Measurements from ENCODE around the gene SGK1. TPM values are rescaled to one million over a fixed set of nuclear protein-coding genes. Genes with fewer than 3 reads are reported as not detected.
"Not testable (repeated sequence)": the region's sequence is repeated elsewhere in the genome, so short reads cannot be mapped to it uniquely, and the experiment has no call there.

SGK1 gene
- total RNA-seq, 2 experiments from 2014 or later = 39.7 to 41.0 TPM

DNA sequence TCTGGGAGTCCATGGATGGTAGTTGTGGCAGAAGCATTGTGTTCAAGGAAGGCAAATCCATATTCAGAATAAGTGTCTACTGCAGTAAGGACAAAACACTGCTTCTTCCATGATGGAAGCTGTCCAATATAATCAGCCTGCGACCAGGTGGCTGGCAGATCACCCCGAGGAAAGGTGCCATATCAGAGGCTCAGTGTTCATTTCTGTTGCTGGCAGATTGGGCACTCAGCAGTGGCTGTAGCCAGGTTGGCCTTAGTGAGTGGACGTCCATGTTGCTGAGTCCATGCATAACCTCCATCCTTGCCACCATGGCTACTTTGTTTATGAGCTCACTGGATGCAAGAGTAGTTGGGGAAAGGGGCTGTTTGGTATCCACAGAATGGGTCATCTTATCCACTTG, 130.2 kb downstream of the SGK1 start:
- no peaks in the 10 kb centered on the region for H3K36me3 Mint-ChIP-seq
- H3K9me3 Mint-ChIP-seq = no peaks in the 10 kb centered on the region
- no peak overlapping the region for H3K27ac Mint-ChIP-seq
- H3K27me3 Mint-ChIP-seq = no peaks in the 10 kb centered on the region
- H3K4me3 Mint-ChIP-seq = no peak overlapping the region
- no peaks in the 10 kb centered on the region for H3K4me1 Mint-ChIP-seq (ENCODE audit: low read depth)
- POLR2A ChIA-PET = no interaction called here
- intact Hi-C loops (cut with micrococcal nuclease) = no loop called here
- DNase-seq = no peak
- CTCF ChIA-PET = interaction anchor here (0.8 kb wide), 1 partner anchor 9 kb away, joined by 3 read pairs; no protein-coding TSS in a partner anchor

DNA sequence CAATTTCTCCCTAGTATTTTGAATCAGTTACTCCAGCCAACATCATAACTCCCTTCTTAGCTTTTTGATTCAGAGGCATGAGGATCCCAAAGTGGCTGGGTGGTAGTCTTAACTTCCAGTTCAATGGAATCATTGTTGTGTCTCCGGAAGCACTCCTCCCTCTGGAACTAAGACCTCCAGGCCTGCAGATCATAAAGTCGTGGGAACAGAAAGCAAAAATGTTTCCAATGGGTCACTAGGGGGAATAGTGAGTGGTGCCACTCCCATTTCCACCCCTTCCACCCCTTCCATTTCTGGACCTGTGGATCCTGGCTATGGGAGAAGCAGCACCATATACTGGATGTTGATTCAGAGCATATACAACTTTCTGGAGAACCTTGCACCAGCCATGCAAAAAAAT, 130.8 kb downstream of the SGK1 start:
- Mint-ChIP-seq H3K27me3 (no peaks in the 10 kb centered on the region), H3K4me1 (ENCODE audit: low read depth) (no peaks in the 10 kb centered on the region), H3K4me3 (no peak overlapping the region), H3K36me3 (no peaks in the 10 kb centered on the region), H3K27ac (no peak overlapping the region), H3K9me3 (no peaks in the 10 kb centered on the region)
- no peak for DNase-seq
- POLR2A ChIA-PET = no interaction called here
- CTCF ChIA-PET = interaction anchor here (0.8 to 1.1 kb wide), 2 partner anchors 9 kb away, joined by 3 read pairs; no protein-coding TSS in a partner anchor
- intact Hi-C loops (cut with micrococcal nuclease) = no loop called here

DNA sequence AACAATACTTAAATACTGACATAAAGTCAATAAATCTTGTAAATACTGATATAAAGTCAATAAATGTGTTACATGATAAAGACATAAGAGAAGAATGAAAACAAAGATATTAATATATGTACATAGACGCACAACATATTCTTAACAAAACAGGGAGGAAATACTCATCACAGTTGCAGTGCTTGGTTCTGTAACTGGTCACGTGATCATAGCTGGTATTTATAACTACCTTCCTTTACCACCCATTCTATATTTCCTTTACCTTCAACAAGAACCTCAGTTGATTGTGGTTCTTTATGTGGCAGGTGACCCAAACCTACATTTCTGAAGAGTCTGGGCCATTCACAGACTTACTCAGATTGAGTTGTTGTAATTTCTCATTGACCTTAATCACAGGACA, 131.6 kb downstream of the SGK1 start:
- ChIA-PET CTCF (interaction anchor here (1.1 kb wide), 1 partner anchor 8 kb away, joined by 3 read pairs; no protein-coding TSS in a partner anchor), POLR2A (no interaction called here)
- no peaks in the 10 kb centered on the region for H3K4me1 Mint-ChIP-seq (ENCODE audit: low read depth)
- no peaks in the 10 kb centered on the region for H3K36me3 Mint-ChIP-seq
- H3K9me3 Mint-ChIP-seq = no peaks in the 10 kb centered on the region
- intact Hi-C loops (cut with micrococcal nuclease) = no loop called here
- H3K27me3 Mint-ChIP-seq = no peaks in the 10 kb centered on the region
- H3K4me3 Mint-ChIP-seq = no peak overlapping the region
- H3K27ac Mint-ChIP-seq = no peak overlapping the region
- DNase-seq = no peak

DNA sequence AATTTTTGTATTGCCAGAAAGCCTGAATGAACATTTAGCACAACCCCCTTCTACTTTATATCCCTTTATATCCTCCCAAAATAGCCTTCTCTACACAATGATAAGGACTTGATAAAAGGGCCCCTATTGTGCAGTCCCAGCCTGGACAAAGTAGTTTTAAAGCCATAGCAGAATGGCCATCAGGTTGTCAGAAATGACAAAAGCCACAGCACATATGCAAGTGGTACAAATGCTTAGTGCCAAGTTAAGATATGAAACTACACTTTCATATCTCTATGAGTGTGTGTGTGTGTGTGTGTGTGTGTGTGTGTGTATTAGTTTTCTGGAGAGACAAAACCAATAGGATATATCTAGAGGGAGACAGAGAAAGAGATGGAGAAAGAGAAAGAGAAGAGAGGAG, 132.6 kb downstream of the SGK1 start:
- Mint-ChIP-seq H3K27me3 (no peaks in the 10 kb centered on the region), H3K4me3 (no peak overlapping the region), H3K4me1 (ENCODE audit: low read depth) (no peaks in the 10 kb centered on the region), H3K36me3 (no peaks in the 10 kb centered on the region), H3K9me3 (no peaks in the 10 kb centered on the region), H3K27ac (no peak overlapping the region)
- ChIA-PET CTCF (no interaction called here), POLR2A (no interaction called here)
- intact Hi-C loops (cut with micrococcal nuclease) = no loop called here
- DNase-seq = no peak

DNA sequence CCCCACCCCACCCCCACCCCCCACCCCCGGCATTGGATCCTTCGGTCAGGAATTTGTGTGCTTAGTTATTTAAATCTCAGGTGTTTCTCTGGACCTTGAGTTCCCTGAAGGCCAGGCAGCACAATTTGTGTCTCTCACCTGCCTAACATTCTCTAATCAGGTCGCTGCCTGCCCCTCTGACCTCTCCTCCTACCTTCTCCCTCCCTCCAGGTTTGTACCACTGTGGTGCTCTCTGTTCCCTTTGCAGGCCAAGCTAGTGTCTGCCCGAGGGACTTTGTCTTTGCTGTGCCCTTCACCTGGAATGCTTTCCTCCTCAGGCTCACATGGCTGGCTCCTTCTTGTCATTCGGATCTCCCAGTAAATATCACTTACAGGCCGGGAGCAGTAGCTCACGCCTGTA, 134.1 kb downstream of the SGK1 start:
- CTCF ChIA-PET = no interaction called here
- H3K4me3 Mint-ChIP-seq = no peak overlapping the region
- no peaks in the 10 kb centered on the region for H3K36me3 Mint-ChIP-seq

DNA sequence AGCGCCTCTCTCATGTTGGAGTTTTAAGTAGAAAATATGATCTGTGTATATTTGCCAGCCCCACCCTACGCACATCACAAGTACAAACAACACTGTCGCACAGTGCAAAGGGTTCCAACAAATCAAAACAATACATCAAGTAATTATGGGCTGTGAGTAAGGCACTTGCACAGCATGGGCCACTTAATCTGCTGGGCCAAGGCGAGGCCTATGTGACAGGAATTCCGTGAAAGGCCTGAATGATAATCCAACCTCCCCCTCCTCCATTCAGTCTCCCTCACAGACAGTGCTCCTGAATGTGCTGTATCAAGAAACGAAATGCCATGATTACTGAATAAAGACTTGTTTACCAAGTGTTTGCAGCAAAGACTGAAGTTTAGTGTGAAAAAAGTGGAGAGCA, 135.4 kb downstream of the SGK1 start:
- POLR2A ChIA-PET = no interaction called here
- CTCF ChIA-PET = interaction anchor here (1.1 kb wide), 1 partner anchor 458 kb away, joined by 3 read pairs; no protein-coding TSS in a partner anchor
- no peaks in the 10 kb centered on the region for H3K27me3 Mint-ChIP-seq

More for the DNA sequence above, 134.1 kb downstream of the SGK1 start:
- no peak for DNase-seq
- POLR2A ChIA-PET = no interaction called here
- intact Hi-C loops (cut with micrococcal nuclease) = no loop called here
- no peaks in the 10 kb centered on the region for H3K9me3 Mint-ChIP-seq
- no peaks in the 10 kb centered on the region for H3K4me1 Mint-ChIP-seq (ENCODE audit: low read depth)
- H3K27me3 Mint-ChIP-seq = no peaks in the 10 kb centered on the region
- H3K27ac Mint-ChIP-seq = no peak overlapping the region

DNA sequence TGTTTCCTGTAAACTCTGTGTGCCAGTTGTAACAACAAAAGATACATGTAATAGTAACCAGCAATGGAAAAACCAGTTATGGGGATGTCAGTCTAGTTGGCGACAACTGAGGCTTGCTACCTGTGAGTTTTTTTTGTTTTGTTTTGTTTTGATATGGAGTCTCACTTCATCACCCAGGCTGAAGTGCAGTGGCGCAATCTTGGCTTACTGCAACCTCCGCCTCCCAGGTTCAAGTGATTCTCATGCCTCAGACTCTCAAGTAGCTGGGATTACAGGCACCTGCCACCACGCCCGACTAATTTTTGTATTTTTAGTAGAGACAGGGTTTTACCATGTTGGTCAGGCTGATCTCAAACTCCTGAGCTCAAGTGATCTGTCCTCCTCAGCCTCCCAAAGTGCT, 136.2 kb downstream of the SGK1 start:
- H3K27ac Mint-ChIP-seq; intact Hi-C loops (cut with micrococcal nuclease); H3K9me3 Mint-ChIP-seq; H3K4me3 Mint-ChIP-seq; H3K36me3 Mint-ChIP-seq; DNase-seq; POLR2A ChIA-PET; H3K27me3 Mint-ChIP-seq: not testable (repeated sequence)
- H3K4me1 Mint-ChIP-seq (ENCODE audit: low read depth) = peaks cover 11% of the 10 kb centered on the region
- CTCF ChIA-PET = interaction anchor here (1.1 kb wide), 1 partner anchor 459 kb away, joined by 3 read pairs; no protein-coding TSS in a partner anchor

More for the DNA sequence above, 135.4 kb downstream of the SGK1 start:
- peaks cover 6% of the 10 kb centered on the region for H3K4me1 Mint-ChIP-seq (ENCODE audit: low read depth)
- H3K9me3 Mint-ChIP-seq = no peaks in the 10 kb centered on the region
- no peaks in the 10 kb centered on the region for H3K36me3 Mint-ChIP-seq
- H3K4me3 Mint-ChIP-seq = no peak overlapping the region
- no peak for DNase-seq
- H3K27ac Mint-ChIP-seq = no peak overlapping the region
- intact Hi-C loops (cut with micrococcal nuclease) = no loop called here

DNA sequence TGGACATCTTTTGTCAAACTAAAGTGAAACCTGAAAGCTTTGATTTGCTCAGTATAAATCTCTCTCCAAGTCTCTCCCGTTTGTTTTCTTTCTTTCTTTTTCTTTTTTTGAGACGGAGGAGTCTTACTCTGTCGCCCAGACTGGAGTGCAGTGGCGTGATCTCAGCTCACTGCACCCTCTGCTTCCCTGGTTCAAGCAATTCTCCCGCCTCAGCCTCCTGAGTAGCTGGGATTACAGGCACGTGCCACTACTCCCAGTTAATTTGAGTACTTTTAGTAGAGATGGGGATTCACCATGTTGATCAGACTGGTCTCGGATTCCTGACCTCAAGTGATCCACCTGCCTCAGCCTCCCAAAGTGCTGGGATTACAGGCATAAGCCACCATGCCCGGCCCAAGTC, 136.7 kb downstream of the SGK1 start:
- DNase-seq; H3K9me3 Mint-ChIP-seq; H3K4me3 Mint-ChIP-seq; H3K36me3 Mint-ChIP-seq; intact Hi-C loops (cut with micrococcal nuclease); POLR2A ChIA-PET; H3K27me3 Mint-ChIP-seq; H3K27ac Mint-ChIP-seq: not testable (repeated sequence)
- CTCF ChIA-PET = interaction anchor here (1.0 to 1.1 kb wide), 2 partner anchors 459 to 759 kb away, joined by 3 read pairs; no protein-coding TSS in a partner anchor
- H3K4me1 Mint-ChIP-seq (ENCODE audit: low read depth) = peaks cover 14% of the 10 kb centered on the region

DNA sequence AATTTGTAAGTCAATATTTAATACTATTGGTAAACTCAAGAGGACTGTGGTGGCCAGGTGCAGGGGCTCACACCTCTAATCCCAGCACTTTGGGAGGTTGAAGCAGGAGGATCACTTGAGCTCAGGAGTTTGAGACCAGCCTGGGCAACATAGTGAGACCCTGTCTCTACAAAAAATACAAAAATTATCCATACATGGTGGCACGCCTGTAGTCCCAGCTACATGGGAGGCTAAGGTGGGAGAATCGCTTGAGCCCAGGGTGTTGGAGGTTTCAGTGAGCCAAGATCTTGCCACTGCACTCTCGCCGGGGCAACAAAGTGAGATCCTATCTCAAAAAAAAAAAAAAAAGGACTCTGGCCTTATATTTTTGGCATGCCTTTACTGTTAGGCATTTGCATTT, 137.4 kb downstream of the SGK1 start:
- POLR2A ChIA-PET; intact Hi-C loops (cut with micrococcal nuclease); H3K4me3 Mint-ChIP-seq; H3K9me3 Mint-ChIP-seq; H3K27ac Mint-ChIP-seq; H3K36me3 Mint-ChIP-seq; H3K27me3 Mint-ChIP-seq; DNase-seq: not testable (repeated sequence)
- peaks cover 21% of the 10 kb centered on the region for H3K4me1 Mint-ChIP-seq (ENCODE audit: low read depth)
- CTCF ChIA-PET = interaction anchor here (1.0 to 5.3 kb wide), 2 partner anchors 460 to 760 kb away, joined by 3 to 63 read pairs; no protein-coding TSS in a partner anchor

DNA sequence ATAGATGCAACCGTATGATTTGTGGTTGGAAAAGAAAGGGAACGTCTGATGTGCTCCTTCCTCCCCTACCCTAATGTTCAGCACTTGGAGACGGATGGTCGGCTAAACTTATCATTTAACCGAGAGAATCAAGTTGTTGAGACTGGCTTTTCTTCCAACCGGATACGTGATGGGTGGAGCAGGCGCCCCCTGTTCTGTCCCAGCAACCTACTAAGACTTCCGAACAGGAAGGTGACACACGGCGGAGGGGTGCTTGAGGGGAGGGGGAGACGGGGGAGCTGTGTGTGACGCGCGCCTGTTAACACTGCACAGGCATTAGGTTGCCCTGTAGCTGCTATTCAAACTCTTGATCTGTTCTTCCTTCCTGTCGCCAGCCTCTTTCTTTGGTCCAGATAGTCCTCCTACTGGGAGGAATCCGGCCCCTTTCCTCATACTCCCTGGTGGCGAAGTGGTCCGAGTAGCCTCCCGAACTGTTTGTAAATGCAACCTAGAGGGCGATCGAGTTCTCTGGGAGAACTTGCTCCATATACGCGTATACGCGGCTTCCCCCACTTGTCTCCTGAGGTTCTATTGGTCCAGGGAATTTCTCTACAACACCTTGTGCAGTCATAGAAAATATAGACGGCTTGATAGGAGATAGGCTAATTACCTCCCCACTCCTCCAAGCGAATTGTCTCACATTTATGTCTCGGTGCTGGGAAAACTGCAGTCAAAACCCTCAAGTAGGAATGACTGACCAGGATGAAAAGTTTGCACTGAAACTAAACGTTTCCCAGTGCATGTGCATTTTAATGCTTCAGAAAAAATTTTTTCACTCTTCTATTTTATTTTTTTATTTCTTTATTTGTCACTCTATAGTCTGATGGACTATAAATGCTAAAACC, 139.5 kb downstream of the SGK1 start:
- peak overlapping the region; percentile 88 for H3K27ac Mint-ChIP-seq
- peaks cover 27% of the 10 kb centered on the region for H3K4me1 Mint-ChIP-seq (ENCODE audit: low read depth)
- H3K4me3 Mint-ChIP-seq = peak overlapping the region; percentile 80
- ChIA-PET POLR2A (interaction anchor here (1.0 to 1.5 kb wide), 5 partner anchors 11 to 258 kb away, joined by 3 to 8 read pairs (median 4); no protein-coding TSS in a partner anchor), CTCF (interaction anchor here (0.6 to 5.3 kb wide), 34 partner anchors 8 to 762 kb away, joined by 3 to 63 read pairs (median 4); partner anchors contain the start of gene SGK1)
- H3K9me3 Mint-ChIP-seq = no peaks in the 10 kb centered on the region
- no peaks in the 10 kb centered on the region for H3K27me3 Mint-ChIP-seq
- peaks cover 14% of the 10 kb centered on the region for H3K36me3 Mint-ChIP-seq
- peak; percentile 90 for DNase-seq
- intact Hi-C loops (cut with micrococcal nuclease) = loop anchor here (1.0 to 10.0 kb wide), 8 partner anchors 58 to 1006 kb away; partner anchors contain the start of gene MYB

DNA sequence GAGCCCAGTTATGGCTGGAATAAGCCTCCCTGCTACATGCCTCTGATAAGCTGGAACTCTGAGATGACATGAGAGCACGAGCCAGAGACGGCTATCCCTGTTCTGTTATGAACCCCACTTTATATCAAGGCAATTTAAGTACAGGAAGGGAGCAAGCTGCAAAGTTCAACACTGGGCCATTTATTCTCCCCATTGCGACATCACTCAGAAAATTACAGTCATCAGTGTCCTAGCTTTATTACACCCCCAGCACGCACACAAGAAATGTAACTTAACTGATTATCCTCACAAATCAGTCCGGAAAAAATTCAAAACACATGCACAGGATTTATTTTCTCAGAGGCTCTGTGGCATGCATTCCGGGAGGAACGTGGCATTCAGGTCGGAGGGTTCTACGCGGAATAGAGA, 140.2 kb downstream of the SGK1 start:
- Mint-ChIP-seq H3K27me3 (no peaks in the 10 kb centered on the region), H3K36me3 (peaks cover 21% of the 10 kb centered on the region), H3K9me3 (no peaks in the 10 kb centered on the region), H3K4me1 (ENCODE audit: low read depth) (peaks cover 33% of the 10 kb centered on the region), H3K4me3 (peak overlapping the region; percentile 80), H3K27ac (peak overlapping the region; percentile 88)
- ChIA-PET CTCF (interaction anchor here (0.6 to 5.3 kb wide), 25 partner anchors 9 to 762 kb away, joined by 3 to 63 read pairs (median 4); no protein-coding TSS in a partner anchor), POLR2A (interaction anchor here (0.8 to 1.5 kb wide), 6 partner anchors 11 to 258 kb away, joined by 3 to 8 read pairs (median 4); no protein-coding TSS in a partner anchor)
- intact Hi-C loops (cut with micrococcal nuclease) = loop anchor here (1.0 to 10.0 kb wide), 8 partner anchors 59 to 1007 kb away; partner anchors contain the start of gene MYB
- DNase-seq = no peak

DNA sequence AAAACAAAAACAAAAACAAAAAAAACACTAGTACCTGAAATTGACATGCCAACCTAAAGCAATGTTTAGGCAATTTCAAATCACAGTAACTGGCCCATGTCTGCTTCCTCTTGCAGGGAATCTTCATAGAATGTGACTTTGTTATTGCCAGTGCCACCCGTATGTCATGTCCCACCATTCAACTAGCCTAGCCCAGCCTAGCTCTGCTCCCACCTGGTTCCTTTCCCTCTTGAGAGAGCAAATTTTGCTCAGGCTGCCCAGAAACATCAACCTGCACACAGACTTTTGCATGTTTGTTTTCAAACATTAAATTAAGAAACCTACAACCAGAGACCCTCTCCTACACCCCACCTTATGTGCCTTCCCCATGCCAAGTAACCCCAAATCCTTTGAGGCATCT, 140.7 kb downstream of the SGK1 start:
- Mint-ChIP-seq H3K9me3 (no peaks in the 10 kb centered on the region), H3K4me3 (peak overlapping the region; percentile 80), H3K27me3 (no peaks in the 10 kb centered on the region), H3K4me1 (ENCODE audit: low read depth) (peaks cover 38% of the 10 kb centered on the region), H3K27ac (peak overlapping the region; percentile 88), H3K36me3 (peaks cover 26% of the 10 kb centered on the region)
- no peak for DNase-seq
- intact Hi-C loops (cut with micrococcal nuclease) = loop anchor here (5.0 to 10.0 kb wide), 2 partner anchors 345 to 1008 kb away; partner anchors contain the start of gene MYB
- ChIA-PET CTCF (interaction anchor here (0.9 to 5.3 kb wide), 13 partner anchors 11 to 763 kb away, joined by 3 to 63 read pairs (median 4); no protein-coding TSS in a partner anchor), POLR2A (interaction anchor here (0.8 to 1.5 kb wide), 4 partner anchors 22 to 259 kb away, joined by 3 to 8 read pairs (median 5); no protein-coding TSS in a partner anchor)

All from activated CD4-positive, alpha-beta memory T cell treated with anti-CD3 and anti-CD28 coated beads for 36 hours (primary cell).